ENCODE data around the gene COX4I2. TPM values are rescaled to one million over a fixed set of nuclear protein-coding genes. Genes with fewer than 3 reads are reported as not detected.
"Not testable (repeated sequence)": the region's sequence is repeated elsewhere in the genome, so short reads cannot be mapped to it uniquely, and the experiment has no call there.

COX4I2 gene
- total RNA-seq, 1 donor from 2014 or later: not detected

DNA sequence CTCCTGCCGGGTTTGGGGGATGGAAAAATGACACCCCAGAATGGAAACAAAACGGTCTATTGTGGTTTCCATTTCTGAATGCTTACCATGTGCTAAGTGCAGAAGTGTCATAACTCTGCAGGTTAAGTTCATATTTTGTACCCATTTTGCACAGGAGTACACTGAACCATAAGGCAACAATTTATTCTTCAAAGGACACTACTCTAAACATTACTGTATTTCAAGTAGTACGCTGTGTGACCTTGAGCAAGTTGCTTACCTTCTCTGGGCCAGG, 42.4 kb upstream of the COX4I2 start:
- H3K4me3 ChIP-seq (ENCODE audit: low read depth, low read length): no peak overlapping the region
- no peak for FAIRE-seq
- TF ChIP-seq, protein P1, sequence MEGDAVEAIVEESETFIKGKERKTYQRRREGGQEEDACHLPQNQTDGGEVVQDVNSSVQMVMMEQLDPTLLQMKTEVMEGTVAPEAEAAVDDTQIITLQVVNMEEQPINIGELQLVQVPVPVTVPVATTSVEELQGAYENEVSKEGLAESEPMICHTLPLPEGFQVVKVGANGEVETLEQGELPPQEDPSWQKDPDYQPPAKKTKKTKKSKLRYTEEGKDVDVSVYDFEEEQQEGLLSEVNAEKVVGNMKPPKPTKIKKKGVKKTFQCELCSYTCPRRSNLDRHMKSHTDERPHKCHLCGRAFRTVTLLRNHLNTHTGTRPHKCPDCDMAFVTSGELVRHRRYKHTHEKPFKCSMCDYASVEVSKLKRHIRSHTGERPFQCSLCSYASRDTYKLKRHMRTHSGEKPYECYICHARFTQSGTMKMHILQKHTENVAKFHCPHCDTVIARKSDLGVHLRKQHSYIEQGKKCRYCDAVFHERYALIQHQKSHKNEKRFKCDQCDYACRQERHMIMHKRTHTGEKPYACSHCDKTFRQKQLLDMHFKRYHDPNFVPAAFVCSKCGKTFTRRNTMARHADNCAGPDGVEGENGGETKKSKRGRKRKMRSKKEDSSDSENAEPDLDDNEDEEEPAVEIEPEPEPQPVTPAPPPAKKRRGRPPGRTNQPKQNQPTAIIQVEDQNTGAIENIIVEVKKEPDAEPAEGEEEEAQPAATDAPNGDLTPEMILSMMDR (IDR thresholded peaks at IDR 0.05; ENCODE audit: insufficient read depth, low read length, severe bottlenecking): no peak

DNA sequence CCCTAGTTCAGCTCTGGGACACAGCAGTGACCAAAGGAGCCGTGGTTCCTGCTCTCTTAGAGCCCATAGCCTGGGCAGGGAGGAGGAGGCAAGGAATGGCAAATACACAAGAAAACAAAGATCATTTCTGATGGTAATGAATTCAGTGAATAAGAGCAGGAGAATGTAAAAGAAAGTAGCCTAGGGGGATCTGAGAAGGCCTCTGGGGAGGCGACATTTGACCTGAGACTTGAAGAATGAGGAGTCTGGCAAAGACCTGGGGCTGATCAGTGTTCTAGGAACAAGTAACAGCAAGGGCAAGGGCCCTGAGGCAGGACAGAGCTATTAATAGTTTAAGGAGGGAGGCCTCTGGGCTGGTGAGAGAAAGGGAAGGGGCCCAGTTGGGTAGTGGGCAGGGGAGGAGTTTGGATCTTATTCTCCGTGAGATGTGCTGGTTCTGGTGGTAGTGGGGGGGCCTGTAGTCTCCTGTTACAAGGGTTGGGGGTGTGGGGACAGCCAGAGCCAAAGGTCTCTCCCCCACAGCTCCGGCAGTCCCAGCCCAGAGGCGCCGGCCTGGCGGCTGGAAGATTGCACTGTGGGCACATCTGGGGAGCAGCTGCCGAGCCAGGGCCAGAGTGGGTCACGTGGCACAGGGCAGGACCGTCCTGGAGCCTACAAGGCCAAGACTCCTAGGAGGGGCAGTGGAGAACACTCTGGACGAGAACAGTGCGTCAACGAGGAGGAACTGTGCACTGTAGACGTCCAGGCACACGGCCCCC, 41.9 kb upstream of the COX4I2 start:
- no peak for FAIRE-seq
- no peaks in the 10 kb centered on the region for H3K36me3 ChIP-seq (ENCODE audit: control insufficient read depth, insufficient read depth, low read length)
- H3K27me3 ChIP-seq (ENCODE audit: control insufficient read depth, insufficient read depth, low read length): no peaks in the 10 kb centered on the region
- no peak for DNase-seq (ENCODE audit: low read depth)
- TF ChIP-seq, protein P1 (IDR thresholded peaks at IDR 0.05; ENCODE audit: insufficient read depth, low read length, severe bottlenecking): no peak
- no peak overlapping the region for H3K4me3 ChIP-seq (ENCODE audit: low read depth, low read length)

More for the DNA sequence above, 42.4 kb upstream of the COX4I2 start:
- no peaks in the 10 kb centered on the region for H3K27me3 ChIP-seq (ENCODE audit: control insufficient read depth, insufficient read depth, low read length)
- H3K36me3 ChIP-seq (ENCODE audit: control insufficient read depth, insufficient read depth, low read length): no peaks in the 10 kb centered on the region
- no peak for DNase-seq (ENCODE audit: low read depth)

DNA sequence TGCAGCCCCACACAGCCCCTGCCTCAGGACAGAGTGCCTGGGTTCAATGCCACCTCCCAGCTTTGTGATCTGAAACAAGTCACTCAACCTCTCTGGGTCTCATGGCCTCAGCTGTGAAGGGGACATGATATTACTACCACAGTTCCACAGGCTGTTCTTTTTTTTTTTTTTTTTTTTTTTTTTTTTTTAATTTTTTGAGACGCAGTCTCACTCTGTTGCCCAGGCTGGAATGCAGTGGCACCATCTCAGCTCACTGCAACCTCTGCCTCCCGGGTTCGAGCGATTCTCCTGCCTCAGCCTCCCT, 41.3 kb upstream of the COX4I2 start:
- H3K4me3 ChIP-seq (ENCODE audit: low read depth, low read length); H3K27me3 ChIP-seq (ENCODE audit: control insufficient read depth, insufficient read depth, low read length); H3K36me3 ChIP-seq (ENCODE audit: control insufficient read depth, insufficient read depth, low read length); DNase-seq (ENCODE audit: low read depth); FAIRE-seq: not testable (repeated sequence)

DNA sequence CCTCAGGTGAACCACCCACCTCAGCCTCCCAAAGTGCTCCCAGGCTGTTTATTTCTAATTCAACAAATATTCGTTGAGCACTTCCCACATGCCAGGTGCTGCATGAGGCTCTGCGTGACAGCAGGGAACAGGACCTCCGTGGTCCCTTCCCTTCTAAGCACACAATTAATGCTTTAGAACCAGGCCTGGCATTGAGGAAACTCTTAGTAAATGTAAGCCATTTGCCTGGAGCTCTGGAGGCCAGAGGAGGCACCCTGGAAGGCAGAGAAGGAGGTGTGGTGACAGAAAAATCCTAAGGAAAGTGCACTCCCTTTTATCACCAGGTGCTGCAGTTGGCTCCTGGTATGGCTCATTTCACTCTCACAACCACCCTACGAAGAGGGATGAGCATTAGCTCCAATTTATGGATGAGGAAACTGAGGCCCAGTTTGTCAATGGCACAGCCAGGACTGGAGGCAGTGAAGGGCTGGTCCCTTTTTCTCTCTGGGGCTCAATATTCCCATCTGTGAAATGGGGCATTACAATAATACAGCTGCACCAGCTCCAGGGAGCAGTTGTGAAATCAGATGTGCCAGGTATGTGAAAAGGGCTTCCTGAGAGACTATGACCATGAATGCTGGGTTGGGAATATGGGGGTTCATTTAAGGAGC, 40.8 kb upstream of the COX4I2 start:
- FAIRE-seq (no peak), DNase-seq (ENCODE audit: low read depth) (no peak)
- TF ChIP-seq, protein P1 (IDR thresholded peaks at IDR 0.05; ENCODE audit: insufficient read depth, low read length, severe bottlenecking): no peak
- H3K27me3 ChIP-seq (ENCODE audit: control insufficient read depth, insufficient read depth, low read length): no peaks in the 10 kb centered on the region
- H3K36me3 ChIP-seq (ENCODE audit: control insufficient read depth, insufficient read depth, low read length): no peaks in the 10 kb centered on the region
- H3K4me3 ChIP-seq (ENCODE audit: low read depth, low read length): no peak overlapping the region

DNA sequence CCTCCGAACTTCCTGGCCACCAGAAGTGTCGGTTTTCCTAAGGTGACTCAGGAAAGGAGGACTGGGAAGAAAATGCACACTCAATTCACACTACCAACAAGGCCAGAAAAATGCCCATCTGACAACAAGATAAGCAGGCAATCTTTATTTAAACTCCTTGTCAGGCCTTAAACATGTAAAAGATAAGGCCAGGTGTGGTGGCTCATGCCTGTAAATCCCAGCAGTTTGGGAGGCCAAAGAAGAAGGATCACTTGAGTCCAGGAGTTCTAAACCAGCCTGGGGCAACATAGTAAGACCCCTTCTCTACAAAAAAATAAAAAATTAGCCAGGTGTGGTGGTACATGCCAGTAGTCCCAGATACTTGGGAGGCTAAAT, 40.2 kb upstream of the COX4I2 start:
- TF ChIP-seq, protein P1 (IDR thresholded peaks at IDR 0.05; ENCODE audit: insufficient read depth, low read length, severe bottlenecking): no peak
- H3K4me3 ChIP-seq (ENCODE audit: low read depth, low read length): no peak overlapping the region
- no peak for DNase-seq (ENCODE audit: low read depth)
- no peaks in the 10 kb centered on the region for H3K36me3 ChIP-seq (ENCODE audit: control insufficient read depth, insufficient read depth, low read length)
- FAIRE-seq: no peak
- H3K27me3 ChIP-seq (ENCODE audit: control insufficient read depth, insufficient read depth, low read length): no peaks in the 10 kb centered on the region

DNA sequence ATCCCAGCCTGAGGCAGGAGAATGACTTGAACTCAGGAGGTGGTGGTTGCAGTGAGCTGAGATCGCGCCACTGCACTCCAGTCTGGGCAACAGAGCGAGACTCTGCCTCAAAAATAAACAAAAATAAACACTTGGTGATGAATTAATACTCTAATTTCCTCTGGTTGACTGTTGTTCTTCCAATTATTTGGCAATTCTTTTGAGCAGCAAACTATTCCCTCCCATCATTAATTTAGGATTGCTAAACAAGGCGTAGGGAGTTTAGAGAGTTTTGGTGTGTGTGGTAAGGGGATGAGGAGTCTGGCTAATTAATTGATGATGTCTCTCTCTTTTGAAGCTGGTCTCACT, 35.3 kb upstream of the COX4I2 start:
- no peak for FAIRE-seq
- H3K36me3 ChIP-seq (ENCODE audit: control insufficient read depth, insufficient read depth, low read length): peaks cover 7% of the 10 kb centered on the region
- TF ChIP-seq, protein P1 (IDR thresholded peaks at IDR 0.05; ENCODE audit: insufficient read depth, low read length, severe bottlenecking): no peak
- H3K4me3 ChIP-seq (ENCODE audit: low read depth, low read length): no peak overlapping the region
- H3K27me3 ChIP-seq (ENCODE audit: control insufficient read depth, insufficient read depth, low read length): no peaks in the 10 kb centered on the region
- DNase-seq (ENCODE audit: low read depth): no peak
